OCI-LY7 (cell line): ENCODE results near the gene DEFB126. TPM values are rescaled to one million over a fixed set of nuclear protein-coding genes. Genes with fewer than 3 reads are reported as not detected.

ENCODE experiments used
- BruUV-seq: library from RNA; stranded (reverse); fragments of 400-500 nt; replicated peaks from 2 replicates; lab custom pipeline; 2021; lab: Mats Ljungman, UMichigan
- CTCF ChIA-PET: fragments of 300-600 bp; sonication (Branson Sonifier 250); formaldehyde crosslinking; loops from one replicate; lab custom pipeline; 2022; ENCODE audit warnings: antibody characterized with exemption; ENCODE audit not compliant: unreplicated experiment; lab: Charles Lee
- POLR2A ChIA-PET: fragments of 300-600 bp; sonication (Branson Sonifier 250); formaldehyde crosslinking; loops from one replicate; lab custom pipeline; 2022; ENCODE audit warnings: antibody characterized with exemption; lab: Charles Lee
- DNase-seq: peaks from one replicate; pipeline ENCODE4 v3.0.0-alpha.2; 2015; ENCODE audit warnings: low spot score
- H2AFZ ChIP-seq: fragments of 200-600 bp; sonication (generic), shearing (Covaris generic); 2 replicates; pipeline ENCODE4 v1.6.1; 2014; ENCODE audit warnings: mild to moderate bottlenecking, antibody characterized with exemption, low read length, moderate library complexity
- H3K27ac ChIP-seq: fragments of 200-600 bp; sonication (generic); 2 replicates; pipeline ENCODE4 v1.5.1; 2014; ENCODE audit warnings: mixed run types, low read depth, mild to moderate bottlenecking, moderate library complexity, low read length, inconsistent platforms; ENCODE audit not compliant: poor library complexity, severe bottlenecking
- H3K36me3 ChIP-seq: fragments of 200-600 bp; sonication (generic); 2 replicates; pipeline ENCODE4 v1.6.1; 2014; ENCODE audit warnings: mild to moderate bottlenecking, antibody characterized with exemption, low read length, moderate library complexity, mixed read lengths; ENCODE audit not compliant: insufficient read depth
- H3K4me1 ChIP-seq: fragments of 200-600 bp; sonication (generic); 2 replicates; pipeline ENCODE4 v1.5.1; 2014; ENCODE audit warnings: mild to moderate bottlenecking, low read length; ENCODE audit not compliant: insufficient read depth, poor library complexity, severe bottlenecking
- H3K4me2 ChIP-seq: fragments of 200-600 bp; sonication (generic); 2 replicates; pipeline ENCODE4 v1.6.1; 2014; ENCODE audit warnings: mild to moderate bottlenecking, low read length
- H3K4me3 ChIP-seq: fragments of 200-600 bp; sonication (generic); 2 replicates; pipeline ENCODE4 v1.5.1; 2014; ENCODE audit warnings: mild to moderate bottlenecking, low read depth, low read length; ENCODE audit not compliant: poor library complexity, severe bottlenecking
- H3K79me2 ChIP-seq: fragments of 200-600 bp; sonication (generic); 2 replicates; pipeline ENCODE4 v1.6.1; 2016; ENCODE audit warnings: low read depth, mild to moderate bottlenecking, low read length, moderate library complexity, mixed read lengths; ENCODE audit not compliant: insufficient read depth
- H3K9me2 ChIP-seq: fragments of 200-600 bp; sonication (generic); 2 replicates; pipeline ENCODE4 v1.6.1; 2016; ENCODE audit warnings: mild to moderate bottlenecking, low read length, mixed read lengths; ENCODE audit not compliant: insufficient read depth
- H3K9me3 ChIP-seq: fragments of 200-600 bp; sonication (generic); 2 replicates; pipeline ENCODE4 v1.6.1; 2014; ENCODE audit warnings: mild to moderate bottlenecking, mixed run types, low read length, mixed read lengths
- H4K20me1 ChIP-seq: fragments of 200-600 bp; sonication (generic); 2 replicates; pipeline ENCODE4 v1.6.1; 2014; ENCODE audit warnings: mild to moderate bottlenecking, antibody characterized with exemption, low read length, moderate library complexity, mixed read lengths; ENCODE audit not compliant: insufficient read depth
- EZH2phosphoT487 ChIP-seq: fragments of 200-600 bp; sonication (generic); IDR thresholded peaks from 2 replicates; pipeline ENCODE4 v1.6.1; 2018; ENCODE audit warnings: low read depth, borderline replicate concordance, mild to moderate bottlenecking, mixed run types, antibody characterized with exemption, low read length, moderate library complexity, mixed read lengths
- intact Hi-C: fragments of 100-400 bp; cut with micrococcal nuclease; formaldehyde crosslinking; loops from one replicate; pipeline ENCODE4 v1.10.0; 2022; ENCODE audit not compliant: unreplicated experiment
- total RNA-seq, 2 experiments: library from RNA; depleted of rRNA in 1 of 2; stranded (reverse); fragments of >200 nt in 1 of 2; shearing (Covaris generic) in 1 of 2; gene quantifications; 2 replicates each; pipeline ENCODE4 v1.2.3, GENCODE V29; 2014 to 2022
- TF ChIP-seq, protein P1 (sequence below): fragments of 200-600 bp; sonication (generic); conservative IDR thresholded peaks from 2 replicates; pipeline ENCODE4 v1.5.1; 2014; ENCODE audit warnings: mild to moderate bottlenecking, antibody characterized with exemption, low read length, moderate library complexity, mixed read lengths

DEFB126 gene
- total RNA-seq, 2 experiments from 2014 or later: not detected

DNA sequence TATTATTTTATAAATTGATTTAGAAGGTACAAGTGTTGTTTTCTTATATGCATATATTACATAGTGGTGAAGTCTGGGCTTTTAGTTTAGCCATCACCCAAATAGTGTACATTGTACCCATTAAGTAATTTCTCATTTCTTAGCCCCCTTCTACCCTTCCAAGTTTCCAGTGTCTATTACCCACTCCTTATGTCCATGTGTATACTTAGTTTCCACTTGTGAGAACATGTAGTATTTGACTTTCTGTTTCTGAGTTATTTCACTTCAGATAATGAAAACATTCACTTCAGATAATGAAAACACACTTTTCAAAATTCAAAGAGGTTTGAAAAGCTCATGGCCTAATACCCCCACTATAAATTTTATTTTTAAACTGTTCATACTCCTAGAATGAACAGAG is 40.4 kb upstream of the DEFB126 start:
- H2AFZ ChIP-seq: no peak overlapping the region
- no peaks in the 10 kb centered on the region for H3K79me2 ChIP-seq
- ChIA-PET CTCF (no interaction called here), POLR2A (no interaction called here)
- intact Hi-C loops: no loop called here
- H3K9me2 ChIP-seq: no peaks in the 10 kb centered on the region
- no peak for TF ChIP-seq EZH2phosphoT487
- TF ChIP-seq, protein P1, sequence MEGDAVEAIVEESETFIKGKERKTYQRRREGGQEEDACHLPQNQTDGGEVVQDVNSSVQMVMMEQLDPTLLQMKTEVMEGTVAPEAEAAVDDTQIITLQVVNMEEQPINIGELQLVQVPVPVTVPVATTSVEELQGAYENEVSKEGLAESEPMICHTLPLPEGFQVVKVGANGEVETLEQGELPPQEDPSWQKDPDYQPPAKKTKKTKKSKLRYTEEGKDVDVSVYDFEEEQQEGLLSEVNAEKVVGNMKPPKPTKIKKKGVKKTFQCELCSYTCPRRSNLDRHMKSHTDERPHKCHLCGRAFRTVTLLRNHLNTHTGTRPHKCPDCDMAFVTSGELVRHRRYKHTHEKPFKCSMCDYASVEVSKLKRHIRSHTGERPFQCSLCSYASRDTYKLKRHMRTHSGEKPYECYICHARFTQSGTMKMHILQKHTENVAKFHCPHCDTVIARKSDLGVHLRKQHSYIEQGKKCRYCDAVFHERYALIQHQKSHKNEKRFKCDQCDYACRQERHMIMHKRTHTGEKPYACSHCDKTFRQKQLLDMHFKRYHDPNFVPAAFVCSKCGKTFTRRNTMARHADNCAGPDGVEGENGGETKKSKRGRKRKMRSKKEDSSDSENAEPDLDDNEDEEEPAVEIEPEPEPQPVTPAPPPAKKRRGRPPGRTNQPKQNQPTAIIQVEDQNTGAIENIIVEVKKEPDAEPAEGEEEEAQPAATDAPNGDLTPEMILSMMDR: no peak
- H3K9me3 ChIP-seq: no peaks in the 10 kb centered on the region
- H4K20me1 ChIP-seq: no peaks in the 10 kb centered on the region
- no peaks in the 10 kb centered on the region for H3K4me1 ChIP-seq
- no peak for DNase-seq
- H3K36me3 ChIP-seq: no peaks in the 10 kb centered on the region
- BruUV-seq: no TSS peak
- H3K4me2 ChIP-seq: no peak overlapping the region
- H3K4me3 ChIP-seq: no peak overlapping the region
- no peak overlapping the region for H3K27ac ChIP-seq

DNA sequence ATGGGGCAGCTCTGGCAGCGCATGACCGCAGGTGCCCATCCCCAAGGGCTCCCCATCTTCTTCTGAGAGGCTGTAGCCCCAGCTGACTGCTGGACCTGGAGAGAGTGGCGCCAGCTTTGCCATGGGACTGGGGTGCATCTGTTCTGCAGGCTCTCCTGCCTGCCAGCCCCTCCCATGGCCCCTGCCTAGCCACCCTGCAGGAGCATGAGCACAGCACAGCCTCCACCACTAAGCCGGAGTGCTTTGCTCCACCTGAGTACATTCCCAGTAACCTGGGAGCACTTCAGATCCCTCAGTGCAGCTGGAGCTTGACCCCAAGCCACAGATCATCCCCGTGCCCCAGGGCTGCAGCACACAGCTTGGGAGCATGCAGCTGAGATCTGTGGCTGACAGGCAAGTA is 38.9 kb upstream of the DEFB126 start:
- Histone ChIP-seq H3K27ac (no peak overlapping the region), H3K79me2 (no peaks in the 10 kb centered on the region), H3K4me1 (no peaks in the 10 kb centered on the region), H3K36me3 (no peaks in the 10 kb centered on the region), H4K20me1 (no peaks in the 10 kb centered on the region), H2AFZ (no peak overlapping the region), H3K4me3 (no peak overlapping the region), H3K9me2 (no peaks in the 10 kb centered on the region), H3K9me3 (no peaks in the 10 kb centered on the region), H3K4me2 (no peak overlapping the region)
- CTCF ChIA-PET: no interaction called here
- POLR2A ChIA-PET: no interaction called here
- no peak for TF ChIP-seq EZH2phosphoT487
- TF ChIP-seq, protein P1: no peak
- BruUV-seq: no TSS peak
- DNase-seq: no peak
- intact Hi-C loops: no loop called here

DNA sequence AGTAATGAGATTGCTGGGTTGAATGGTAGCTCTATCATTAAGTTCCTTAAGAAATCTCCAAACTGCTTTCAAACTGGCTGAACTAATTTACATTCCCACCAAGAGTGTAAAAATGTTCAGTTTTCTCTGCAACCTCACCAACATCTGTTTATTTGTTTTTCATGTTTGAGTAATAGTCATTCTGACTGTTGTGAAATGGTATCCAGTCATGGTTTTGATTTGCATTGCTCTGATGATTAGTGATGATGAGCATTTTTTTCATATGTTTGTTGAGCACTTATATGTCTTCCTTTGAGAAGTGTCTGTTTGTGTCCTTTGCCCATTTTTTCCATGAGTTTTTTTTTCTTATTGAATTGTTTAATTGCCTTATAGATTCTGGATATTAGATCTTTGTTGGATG is 30.0 kb upstream of the DEFB126 start:
- CTCF ChIA-PET: no interaction called here
- Histone ChIP-seq H3K79me2 (no peaks in the 10 kb centered on the region), H3K9me3 (no peaks in the 10 kb centered on the region), H3K4me1 (no peaks in the 10 kb centered on the region), H3K36me3 (no peaks in the 10 kb centered on the region), H4K20me1 (no peaks in the 10 kb centered on the region), H3K4me3 (no peak overlapping the region), H2AFZ (no peak overlapping the region), H3K4me2 (no peak overlapping the region), H3K9me2 (no peaks in the 10 kb centered on the region), H3K27ac (no peak overlapping the region)
- POLR2A ChIA-PET: interaction anchor here (0.9 kb wide), 1 partner anchor 10 kb away, joined by 3 read pairs; no protein-coding TSS in a partner anchor
- DNase-seq: no peak
- TF ChIP-seq, protein P1: no peak
- no peak for TF ChIP-seq EZH2phosphoT487
- BruUV-seq: no TSS peak
- intact Hi-C loops: no loop called here
